Posterior vena cava (tissue), 2 donors: ENCODE results near the gene FOSL1. TPM values are rescaled to one million over a fixed set of nuclear protein-coding genes. Genes with fewer than 3 reads are reported as not detected.

ENCODE experiments used
- DNase-seq: peaks from one replicate; pipeline ENCODE4 v3.0.0-alpha.2; 2020; ENCODE audit warnings: low spot score
- intact Hi-C, 2 donors: fragments of 100-400 bp; cut with DNase I; formaldehyde crosslinking; loops; one replicate each; pipeline versions ENCODE4 v1.14.1 to v1.14.2; 2022 to 2023
- total RNA-seq, 2 donors: library from RNA; stranded (reverse); fragmentation: NEBNext Ultra II Directional; extraction: Animal tissue kit (Norgen Biotek cat#: 25700); gene quantifications; one replicate each; pipeline ENCODE4 v1.2.1, GENCODE V29; 2021
- donor health status: DM: yes; HTN: yes; CAD: no.
- donor health status: DM: yes; HTN: yes; CAD: no.

FOSL1 gene
- total RNA-seq, 2 donors from 2014 or later = 7.4 to 38.7 TPM

DNA sequence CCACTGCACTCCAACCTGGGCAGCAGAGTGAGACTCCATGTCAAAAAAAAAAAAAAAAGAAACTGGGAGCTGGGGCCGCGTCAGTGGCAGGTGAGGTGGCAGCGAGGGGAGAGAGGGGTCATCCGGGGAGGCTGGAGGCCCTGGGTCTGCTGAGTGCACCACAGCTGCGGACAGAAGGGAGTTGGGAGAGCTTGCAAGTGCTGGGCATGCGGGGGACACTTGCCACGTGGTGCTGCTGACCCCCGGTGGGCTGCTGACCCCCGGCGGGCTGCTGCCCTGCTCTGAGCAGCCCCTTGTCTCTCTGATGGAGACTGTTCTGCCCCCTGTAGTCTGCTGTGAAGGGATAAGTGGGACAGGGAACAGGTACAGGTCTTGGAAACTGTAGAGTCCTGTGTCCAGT lies 21.7 kb upstream of the FOSL1 start:
- intact Hi-C loops = loop anchor here in 1 of 2 donors (5.0 kb wide), 2 partner anchors 40 to 55 kb away; partner anchors contain the start of gene SART1
- DNase-seq = no peak

DNA sequence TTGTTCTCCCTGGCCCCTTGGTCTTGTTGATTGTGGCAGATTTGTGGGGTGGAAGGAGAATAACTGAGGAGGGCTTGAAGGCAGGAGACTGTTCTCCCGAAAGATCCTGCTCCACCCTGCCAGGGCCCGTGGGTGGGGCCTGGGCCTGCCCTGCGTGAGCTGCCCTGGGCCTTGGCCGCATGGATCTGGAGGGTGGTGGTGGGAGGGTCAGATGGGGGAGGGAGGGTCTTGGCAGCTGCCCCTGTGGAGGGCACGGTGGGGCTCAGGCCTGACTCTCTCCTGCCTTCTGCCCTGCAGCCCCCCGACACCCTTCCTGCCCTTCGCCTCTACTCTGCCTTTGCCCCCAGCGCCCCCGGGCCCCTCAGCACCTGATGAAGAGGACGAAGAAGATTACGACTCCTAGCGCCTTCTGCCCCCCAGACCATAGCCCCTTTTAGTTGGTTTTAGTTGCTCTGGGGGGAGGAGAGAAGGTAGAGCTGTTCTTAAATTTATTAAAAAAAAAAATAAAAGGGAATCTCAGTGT lies 20.9 kb upstream of the FOSL1 start:
- no peak for DNase-seq
- intact Hi-C loops = loop anchor here in 1 of 2 donors (5.0 kb wide), 2 partner anchors 41 to 56 kb away; partner anchors contain the start of gene SART1

DNA sequence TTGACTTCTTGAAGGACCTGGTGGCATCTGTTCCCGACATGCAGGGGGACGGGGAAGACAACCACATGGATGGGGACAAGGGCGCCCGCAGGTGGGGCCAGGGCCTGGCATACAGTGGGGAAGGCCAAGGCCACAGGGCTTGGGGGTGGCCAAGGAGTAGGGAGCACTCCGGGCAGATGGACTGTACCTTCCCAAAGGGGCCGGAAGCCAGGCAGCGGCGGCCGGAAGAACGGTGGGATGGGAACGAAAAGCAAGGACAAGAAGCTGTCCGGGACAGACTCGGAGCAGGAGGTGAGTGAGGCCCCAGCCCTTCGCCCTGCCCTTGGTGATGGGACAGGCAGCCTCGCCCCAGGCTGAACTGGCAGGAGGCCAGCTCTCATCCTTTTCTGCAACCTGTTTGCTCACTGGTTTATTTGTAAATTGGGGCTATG lies 20.2 kb upstream of the FOSL1 start:
- intact Hi-C loops = loop anchor here in 1 of 2 donors (5.0 kb wide), 2 partner anchors 42 to 57 kb away; partner anchors contain the start of gene SART1
- DNase-seq = peak; percentile 77

DNA sequence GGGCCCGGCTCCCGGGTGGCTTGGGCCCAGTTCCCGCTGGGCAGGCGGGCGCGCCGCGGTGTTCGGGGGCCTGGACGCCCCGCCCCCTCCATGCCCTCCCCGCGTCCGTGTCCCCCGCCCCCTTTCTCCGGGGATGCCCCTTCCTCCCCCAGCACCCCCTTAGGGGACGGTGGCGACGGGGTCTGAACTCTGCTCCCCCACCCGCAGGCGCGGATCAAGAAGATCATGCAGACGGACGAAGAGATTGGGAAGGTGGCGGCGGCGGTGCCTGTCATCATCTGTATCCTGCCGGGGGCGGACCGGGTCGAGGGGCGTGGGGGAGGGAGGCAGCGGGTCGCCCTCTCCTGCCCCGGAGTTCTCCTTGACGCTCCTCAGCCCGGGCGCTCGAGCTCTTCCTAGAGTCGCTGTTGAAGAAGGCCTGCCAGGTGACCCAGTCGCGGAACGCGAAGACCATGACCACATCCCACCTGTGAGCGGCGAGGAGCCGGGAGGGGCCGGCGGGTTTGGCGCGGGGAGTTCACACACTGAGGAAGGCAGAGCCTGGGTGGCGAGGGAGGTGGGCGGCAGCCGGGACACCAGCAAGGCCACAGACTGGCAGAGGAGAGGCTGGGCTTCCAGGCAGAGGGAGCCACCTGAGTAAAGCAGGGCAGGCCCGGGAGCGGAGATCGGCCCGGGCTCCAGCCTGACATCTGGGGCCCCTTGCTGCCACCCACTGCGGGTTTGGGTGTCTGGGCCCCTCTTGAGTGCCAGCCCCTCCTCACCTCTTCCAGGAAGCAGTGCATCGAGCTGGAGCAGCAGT lies 19.6 kb upstream of the FOSL1 start:
- intact Hi-C loops = loop anchor here in 1 of 2 donors (5.0 kb wide), 2 partner anchors 43 to 58 kb away; partner anchors contain the start of gene SART1
- no peak for DNase-seq

DNA sequence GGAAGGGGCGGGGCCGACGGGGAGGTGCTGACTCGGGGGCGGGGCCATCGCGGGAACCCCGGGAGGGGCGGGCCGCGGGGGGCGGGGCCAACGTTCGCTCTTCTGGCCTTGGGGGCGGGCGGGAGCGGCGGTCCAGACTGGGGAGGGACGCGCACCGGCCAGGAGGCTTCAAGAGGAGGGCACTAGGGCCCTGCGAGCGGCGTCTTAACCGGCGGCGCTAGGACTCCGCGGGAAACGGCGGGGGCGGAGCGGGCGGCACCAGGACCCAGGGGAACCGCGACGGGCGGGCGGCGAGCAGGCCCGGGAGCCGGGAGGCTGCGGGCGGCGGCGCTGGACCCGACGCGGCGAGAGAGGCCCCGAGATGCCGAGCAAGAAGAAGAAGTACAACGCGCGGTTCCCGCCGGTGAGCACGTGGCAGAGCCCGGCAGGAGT lies 19.0 kb upstream of the FOSL1 start, which contains the start of gene DRAP1:
DRAP1 (plus strand) TSS at position 286 of the 432 bp plus-strand sequence; CDS start at position 362, 76 bp downstream.
- intact Hi-C loops = no loop called here
- peak; percentile 100 for DNase-seq

DNA sequence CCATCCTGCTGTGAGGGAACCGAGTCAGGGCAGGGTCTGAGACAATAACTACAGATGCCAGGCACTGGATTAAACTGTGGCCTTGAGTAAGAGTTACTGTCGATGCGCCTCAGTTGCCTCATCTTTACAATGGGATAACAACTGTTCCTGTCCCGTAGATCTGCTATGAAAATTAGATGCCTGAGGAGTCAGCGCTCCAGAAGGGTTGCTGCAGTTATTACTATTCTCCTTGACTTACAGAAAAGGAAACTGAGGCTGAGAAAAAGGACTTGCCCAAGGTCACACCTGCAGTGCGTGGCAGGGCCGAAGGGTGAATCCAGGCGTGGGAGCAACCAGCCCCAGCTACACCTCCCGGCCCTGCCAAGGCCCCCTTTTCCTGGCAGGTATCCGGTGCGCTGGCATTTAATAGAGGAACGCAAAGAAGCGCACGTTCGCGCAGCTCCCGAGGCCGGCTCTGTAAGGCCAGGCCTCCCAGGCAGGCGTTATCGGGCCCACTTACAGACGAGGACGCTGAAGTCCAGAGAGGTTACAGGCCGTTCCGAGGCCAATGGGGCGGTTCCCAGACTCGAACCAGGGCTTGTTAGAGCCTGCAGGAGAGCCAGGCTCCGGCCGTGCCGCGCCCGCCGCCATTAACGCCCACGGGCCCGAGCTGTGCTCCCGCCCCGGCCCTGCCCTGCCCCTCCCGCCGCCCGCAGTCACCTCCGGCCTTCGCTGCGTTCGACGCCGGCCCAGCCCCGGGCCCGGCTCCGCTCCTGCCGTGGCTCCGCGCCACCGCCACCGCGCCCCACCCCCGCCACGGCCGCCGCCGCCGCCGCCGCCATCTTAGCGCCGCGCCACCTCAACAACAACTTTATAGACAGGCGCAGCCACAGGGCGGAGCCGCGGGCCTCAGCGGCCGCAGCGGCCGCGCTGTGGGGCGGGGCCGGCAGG lies 18.3 kb upstream of the FOSL1 start, which contains the start of gene C11orf68:
C11orf68 (minus strand) TSS at position 852 of the 930 bp plus-strand sequence; CDS start at position 821, 31 bp downstream.
- DNase-seq = no peak
- intact Hi-C loops = no loop called here

DNA sequence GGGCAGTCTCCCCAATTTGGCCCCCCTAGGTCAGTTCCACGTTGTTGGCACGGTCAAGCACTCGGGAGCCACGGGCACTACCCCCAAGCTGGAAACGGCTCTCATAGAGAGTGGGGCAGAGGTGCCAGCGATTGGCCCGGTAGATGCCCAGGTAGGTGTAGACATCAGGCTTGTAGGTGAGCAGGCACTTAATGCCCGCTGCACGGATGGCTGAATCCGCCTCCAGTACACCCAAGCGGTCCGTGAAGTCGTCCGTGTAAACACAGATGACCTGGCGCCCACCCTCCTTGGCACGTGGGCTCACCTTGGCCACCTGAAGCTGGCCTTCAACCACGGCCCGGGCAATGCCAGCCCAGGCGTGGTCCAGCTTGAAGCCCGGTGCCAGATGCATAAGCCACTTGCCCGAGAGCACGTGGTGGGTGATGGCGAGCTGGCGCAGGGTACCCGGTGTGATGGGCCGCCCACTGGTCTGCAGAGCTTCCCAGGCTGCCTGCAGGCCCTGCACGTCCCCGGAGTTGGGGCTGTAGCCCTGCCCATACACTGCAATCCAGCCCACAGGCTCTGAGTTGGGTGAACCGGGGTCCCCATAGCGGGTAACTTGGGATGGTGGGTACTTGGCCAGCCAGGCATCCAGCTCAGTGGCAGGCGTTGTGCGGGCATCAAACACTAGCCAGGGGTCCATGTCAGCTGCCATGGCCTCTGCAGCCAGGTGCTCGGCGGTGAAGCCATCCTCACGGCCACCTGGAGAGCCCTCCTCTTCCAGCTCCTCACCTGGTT lies 17.4 kb upstream of the FOSL1 start:
- peak; percentile 78 for DNase-seq
- intact Hi-C loops = no loop called here

DNA sequence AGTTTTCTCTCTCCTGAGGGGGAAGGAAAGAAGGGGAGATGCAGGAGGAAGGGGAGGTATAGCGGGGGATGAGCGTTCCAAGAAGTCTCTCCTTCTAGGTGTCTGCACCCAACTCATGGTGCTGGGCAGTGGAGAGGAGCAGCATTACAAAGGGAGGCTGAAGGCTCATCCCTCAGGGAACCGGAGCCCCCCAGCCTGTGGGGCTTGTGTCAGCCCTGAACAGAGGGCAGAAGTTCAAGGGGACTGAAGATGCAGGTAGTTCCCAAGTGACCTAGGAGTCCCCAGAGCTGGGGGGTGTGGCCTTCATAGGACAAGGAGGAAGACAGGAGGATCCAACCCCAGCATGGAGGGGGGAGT lies 16.9 kb upstream of the FOSL1 start:
- no peak for DNase-seq
- intact Hi-C loops = no loop called here

DNA sequence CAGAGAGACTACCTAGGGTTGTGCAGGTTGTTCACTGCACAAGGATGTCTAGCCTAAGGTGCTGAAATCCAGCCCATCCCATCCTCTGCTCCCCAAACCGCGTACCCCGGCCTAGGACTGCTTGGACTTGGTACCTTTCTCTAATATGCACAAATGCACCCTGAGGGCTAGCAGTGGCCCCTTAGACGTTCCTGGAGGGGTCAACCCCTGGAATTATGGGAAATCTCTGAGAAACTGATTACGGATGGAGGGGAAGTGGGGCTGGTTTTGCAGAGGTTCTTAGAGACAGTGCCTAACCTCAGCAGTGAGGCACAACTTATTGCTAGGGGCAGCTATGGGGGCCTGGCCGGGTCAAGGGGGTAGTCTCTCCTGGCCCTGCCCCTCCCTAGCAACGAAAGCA lies 16.2 kb upstream of the FOSL1 start:
- intact Hi-C loops = no loop called here
- DNase-seq = no peak

DNA sequence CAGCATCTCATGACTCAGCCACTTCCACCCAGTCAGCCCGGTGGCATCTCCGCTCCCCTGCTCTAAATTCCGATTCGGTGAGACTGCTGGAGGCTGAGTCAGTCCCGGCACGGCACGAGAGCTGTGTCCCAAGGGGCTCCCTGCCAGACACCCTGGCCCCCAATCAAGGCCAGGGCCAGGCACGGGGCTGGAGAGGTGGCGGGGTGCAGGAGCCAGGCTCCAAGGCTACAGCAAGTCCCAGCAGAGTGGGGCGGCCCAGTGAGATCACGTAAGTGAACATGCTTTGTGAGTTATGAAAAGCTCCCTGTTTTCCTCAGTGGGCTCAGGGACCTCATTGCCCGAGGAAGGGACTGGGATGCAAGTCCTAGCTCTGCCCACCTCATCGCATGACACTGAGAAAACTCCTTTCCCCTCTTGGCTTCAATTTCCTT lies 15.6 kb upstream of the FOSL1 start:
- peak; percentile 96 for DNase-seq
- intact Hi-C loops = no loop called here

DNA sequence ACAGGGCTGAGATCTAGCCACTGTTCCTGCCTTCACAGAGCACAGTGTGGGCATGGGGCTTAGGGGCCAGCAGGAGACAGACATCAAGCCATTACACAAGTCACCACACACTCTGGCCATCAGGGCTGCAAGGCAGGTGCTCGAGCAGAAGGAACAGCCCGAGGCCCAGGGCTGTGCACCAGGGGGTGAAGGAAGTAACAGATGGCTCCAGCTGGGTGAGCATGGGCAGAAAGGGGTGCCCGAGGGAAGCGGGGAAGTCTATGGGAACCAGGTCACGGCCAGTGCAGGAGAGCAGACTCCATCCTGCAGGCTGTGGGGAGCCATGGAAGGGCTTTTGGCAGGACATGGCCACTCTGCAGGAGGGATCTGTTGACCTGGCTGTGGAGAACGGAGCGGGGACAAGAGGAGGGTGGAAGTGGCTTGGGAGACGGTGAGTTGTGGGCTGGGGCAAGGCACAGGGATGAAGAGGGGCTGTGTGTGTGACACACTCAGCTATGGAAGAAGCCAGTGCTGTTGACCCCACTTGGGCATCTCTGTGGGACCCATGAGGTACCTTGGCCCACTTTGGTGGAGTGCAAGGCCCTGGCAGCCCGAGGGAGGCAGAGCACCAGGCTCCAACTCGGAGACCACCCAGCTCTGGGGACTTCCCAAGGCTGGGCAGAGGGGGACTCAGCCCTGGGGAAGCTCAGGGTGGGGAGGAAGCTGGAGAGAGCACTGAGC lies 15.1 kb upstream of the FOSL1 start:
- intact Hi-C loops = no loop called here
- no peak for DNase-seq

DNA sequence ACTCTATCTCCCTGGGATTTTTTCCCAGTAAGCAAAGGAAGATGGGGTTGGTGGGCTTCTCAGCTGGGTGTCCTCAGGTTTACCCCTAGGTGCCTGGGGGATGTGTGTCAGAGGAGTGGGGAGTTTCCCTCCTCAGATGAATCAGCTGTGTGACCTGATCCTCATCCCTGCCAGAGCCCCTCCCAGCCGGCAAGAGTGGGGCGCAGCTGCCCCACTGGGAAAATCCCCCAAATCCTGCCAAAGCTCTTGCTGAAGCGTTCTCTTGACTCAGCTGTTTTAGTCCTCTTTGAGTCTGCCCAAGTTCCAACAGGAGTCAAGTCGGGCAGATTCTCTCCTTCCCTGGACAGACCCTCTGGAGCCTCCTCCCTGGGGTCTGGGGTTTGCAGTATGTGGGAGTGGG lies 12.7 kb upstream of the FOSL1 start:
- DNase-seq = peak; percentile 80
- intact Hi-C loops = no loop called here

DNA sequence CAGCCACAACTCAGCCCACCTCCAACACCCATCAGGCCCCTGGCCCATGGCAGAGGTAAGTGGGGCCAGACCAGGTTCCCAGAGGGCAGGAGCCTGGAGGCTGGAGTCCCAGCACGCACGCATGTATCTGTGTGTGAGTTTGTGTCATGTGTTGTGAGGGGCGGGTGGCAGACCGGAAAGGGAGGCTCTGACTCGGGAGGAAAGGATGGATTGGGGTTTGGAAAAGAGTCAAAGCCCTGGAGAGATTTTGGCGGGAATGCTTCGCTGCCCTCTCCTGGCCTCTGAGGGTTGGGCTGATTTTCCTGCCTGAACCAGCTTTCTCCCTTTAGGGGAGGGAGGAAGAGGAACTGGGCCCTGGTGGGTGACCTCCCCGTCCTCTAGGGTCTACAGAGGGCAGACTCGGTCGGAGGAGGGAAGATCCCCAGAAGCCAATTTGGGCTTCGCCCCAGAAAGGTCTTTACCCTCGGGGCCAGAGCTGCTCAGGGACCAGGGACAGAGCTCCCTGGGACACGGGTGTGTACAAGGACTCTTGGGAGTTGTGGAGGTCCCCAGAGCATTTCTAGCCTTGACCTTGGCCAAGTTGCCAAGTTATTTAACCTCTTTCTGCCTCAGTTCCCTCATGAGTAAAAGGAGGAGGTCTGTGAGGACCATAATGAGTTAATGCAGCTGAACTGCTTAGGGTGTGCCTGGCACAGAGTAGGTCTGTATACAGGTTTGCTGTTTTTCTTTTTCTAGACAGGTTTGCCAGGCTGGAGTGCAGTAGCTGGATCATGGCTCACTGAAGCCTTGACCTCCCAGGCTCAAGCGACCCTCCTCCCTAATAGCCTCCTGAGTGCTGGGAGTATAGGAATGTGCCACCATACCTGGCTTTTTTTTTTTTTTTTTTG lies 11.7 kb upstream of the FOSL1 start:
- DNase-seq = peak; percentile 90
- intact Hi-C loops = no loop called here

DNA sequence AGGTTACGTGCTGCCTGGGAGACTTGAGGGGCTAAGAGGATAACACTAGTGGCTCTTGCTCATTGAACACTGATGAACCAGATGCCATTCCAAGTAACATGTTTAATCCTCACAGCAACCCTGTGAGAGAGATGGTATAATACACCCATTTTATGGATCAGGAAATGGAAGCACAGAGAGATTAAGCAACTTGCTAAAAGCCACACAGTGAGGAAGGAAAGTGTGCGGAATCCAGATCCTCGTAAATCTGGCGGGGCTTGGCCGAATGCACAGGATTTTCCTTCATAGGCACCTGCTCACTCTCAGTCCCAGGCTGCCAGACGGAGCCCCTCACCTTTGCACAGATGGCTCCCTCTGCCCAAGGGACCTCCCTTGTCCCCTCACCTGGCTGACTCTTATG lies 7.7 kb upstream of the FOSL1 start:
- intact Hi-C loops = no loop called here
- no peak for DNase-seq

DNA sequence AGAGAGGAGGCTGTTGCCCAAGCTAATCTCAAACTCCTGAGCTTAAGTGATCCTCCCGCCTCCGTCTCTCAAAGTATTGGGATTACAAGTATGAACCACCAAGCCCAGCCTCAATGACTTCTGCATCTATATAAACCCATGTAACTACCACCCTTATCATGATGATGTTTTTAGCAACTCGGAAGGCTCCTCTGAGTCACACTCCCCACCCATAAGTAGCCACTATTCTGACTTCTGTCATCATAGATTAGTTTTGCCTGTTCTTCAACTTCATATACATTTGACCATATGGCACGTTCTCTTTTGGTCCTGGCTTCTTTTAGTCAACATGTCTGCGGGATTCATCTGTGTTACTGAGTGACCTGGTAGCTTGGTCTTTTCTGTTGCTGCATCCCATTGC lies 6.4 kb upstream of the FOSL1 start:
- DNase-seq = no peak
- intact Hi-C loops = no loop called here

DNA sequence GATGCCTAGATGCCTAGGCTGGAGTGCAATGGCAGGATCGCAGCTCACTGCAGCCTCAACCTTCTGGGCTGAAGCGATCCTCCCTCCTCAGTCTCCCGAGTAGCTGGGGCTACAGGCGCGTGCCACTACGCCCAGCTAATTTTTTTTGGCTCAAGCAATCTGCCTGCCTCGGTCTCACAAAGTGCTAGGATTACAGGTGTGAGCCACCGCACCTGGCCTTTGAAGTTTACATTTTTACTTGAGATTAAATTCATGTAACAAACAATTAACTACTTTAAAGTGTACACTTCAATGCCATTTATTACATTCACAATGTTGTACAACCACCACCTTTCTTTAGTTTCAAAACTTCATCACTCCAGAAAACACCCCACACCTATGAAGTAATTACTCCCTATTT lies 3.5 kb upstream of the FOSL1 start:
- intact Hi-C loops = no loop called here
- DNase-seq = no peak

DNA sequence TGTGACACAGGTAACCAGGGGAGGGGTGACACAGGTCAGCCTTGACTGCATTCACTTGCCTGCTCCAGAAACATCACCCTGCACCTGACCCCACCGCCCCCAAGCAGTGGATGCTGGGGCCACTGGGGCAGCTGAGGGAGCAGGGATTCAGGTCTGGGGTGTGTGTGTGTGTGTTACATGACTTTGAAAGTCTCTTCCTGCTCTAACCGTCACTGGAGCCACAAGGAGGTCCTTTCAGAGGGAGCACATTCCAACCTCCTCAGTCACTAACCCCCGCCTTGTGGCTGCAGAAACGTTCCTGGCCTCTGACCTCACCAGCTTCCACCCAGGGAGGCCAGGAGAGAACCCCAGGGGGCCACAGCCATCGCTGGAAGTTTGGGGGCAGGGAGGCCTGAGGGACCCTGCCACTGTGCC lies 2.9 kb upstream of the FOSL1 start:
- intact Hi-C loops = no loop called here

More for the DNA sequence above, 2.9 kb upstream of the FOSL1 start:
- DNase-seq = no peak
